OCI-LY1 (cell line): ENCODE data around the gene DMD.

Experiments
- EZH2 ChIP-seq: fragments of 200-600 bp; sonication (generic), shearing (Covaris generic); IDR thresholded peaks from 2 replicates; pipeline ENCODE4 v1.8.0; 2017; ENCODE audit warnings: borderline replicate concordance, mixed run types, mild to moderate bottlenecking, antibody characterized with exemption, low read length, moderate library complexity, mixed read lengths
- TF ChIP-seq, protein P1 (sequence below): fragments of 200-600 bp; sonication (generic), shearing (Covaris generic); IDR thresholded peaks from 2 replicates; pipeline ENCODE4 v1.5.1; 2017; ENCODE audit warnings: mild to moderate bottlenecking, antibody characterized with exemption, low read length, moderate library complexity, mixed read lengths

DNA sequence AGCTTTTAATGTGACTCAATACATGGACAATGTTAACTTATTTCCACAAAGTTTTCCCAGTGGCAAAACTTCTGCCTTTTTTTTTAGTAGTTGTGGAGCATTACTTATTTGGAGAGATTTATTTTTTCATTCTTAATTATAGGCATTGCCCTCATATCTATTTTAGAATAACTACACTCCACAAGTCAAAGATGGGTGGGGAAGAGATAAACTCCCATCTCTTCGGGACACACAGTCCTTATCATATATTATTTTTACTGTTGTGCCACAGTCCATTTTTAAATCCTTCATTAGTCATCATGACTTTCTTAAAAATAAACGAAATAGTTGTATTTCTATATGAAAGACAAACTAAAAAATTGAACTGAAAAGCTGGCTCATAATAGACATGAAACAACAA lies 1.2 kb downstream of the DMD start:
- TF ChIP-seq, protein P1, sequence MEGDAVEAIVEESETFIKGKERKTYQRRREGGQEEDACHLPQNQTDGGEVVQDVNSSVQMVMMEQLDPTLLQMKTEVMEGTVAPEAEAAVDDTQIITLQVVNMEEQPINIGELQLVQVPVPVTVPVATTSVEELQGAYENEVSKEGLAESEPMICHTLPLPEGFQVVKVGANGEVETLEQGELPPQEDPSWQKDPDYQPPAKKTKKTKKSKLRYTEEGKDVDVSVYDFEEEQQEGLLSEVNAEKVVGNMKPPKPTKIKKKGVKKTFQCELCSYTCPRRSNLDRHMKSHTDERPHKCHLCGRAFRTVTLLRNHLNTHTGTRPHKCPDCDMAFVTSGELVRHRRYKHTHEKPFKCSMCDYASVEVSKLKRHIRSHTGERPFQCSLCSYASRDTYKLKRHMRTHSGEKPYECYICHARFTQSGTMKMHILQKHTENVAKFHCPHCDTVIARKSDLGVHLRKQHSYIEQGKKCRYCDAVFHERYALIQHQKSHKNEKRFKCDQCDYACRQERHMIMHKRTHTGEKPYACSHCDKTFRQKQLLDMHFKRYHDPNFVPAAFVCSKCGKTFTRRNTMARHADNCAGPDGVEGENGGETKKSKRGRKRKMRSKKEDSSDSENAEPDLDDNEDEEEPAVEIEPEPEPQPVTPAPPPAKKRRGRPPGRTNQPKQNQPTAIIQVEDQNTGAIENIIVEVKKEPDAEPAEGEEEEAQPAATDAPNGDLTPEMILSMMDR: no peak
- no peak for TF ChIP-seq EZH2
